Vagina (tissue), 2 donors: ENCODE data around the gene MAD1L1.

ENCODE experiments used
- CTCF ChIP-seq, 3 experiments: fragments of 450-650 bp in 2 of 3; fragments of 200-600 bp in 1 of 3; sonication (generic) in 1 of 3; IDR thresholded peaks; one replicate each; pipeline ENCODE4 v1.5.1; 2017 to 2019; ENCODE audit warnings: antibody characterized with exemption in 3 of 3, mild to moderate bottlenecking in 2 of 3, moderate library complexity in 2 of 3
- POLR2A ChIP-seq, 2 donors: fragments of 450-650 bp; IDR thresholded peaks; one replicate each; pipeline ENCODE4 v1.6.1; 2017; ENCODE audit warnings: antibody characterized with exemption in 2 of 2, mild to moderate bottlenecking in 2 of 2, moderate library complexity in 2 of 2
- POLR2AphosphoS5 ChIP-seq, 2 donors: sonication (generic); formaldehyde crosslinking; IDR thresholded peaks; one replicate each; pipeline ENCODE4 v1.9.0; 2017; ENCODE audit warnings: antibody characterized with exemption in 2 of 2, mild to moderate bottlenecking in 2 of 2, low read depth in 1 of 2; ENCODE audit not compliant: insufficient read depth in 1 of 2

- TF ChIP-seq CTCF (IDR thresholded peaks at IDR 0.05): no peak
- TF ChIP-seq POLR2A (IDR thresholded peaks at IDR 0.05): no peak
- no peak for TF ChIP-seq POLR2AphosphoS5 (IDR thresholded peaks at IDR 0.05; ENCODE audit: insufficient read depth in 1 of 2, low read depth in 1 of 2)
These were observed 229.9 kb downstream of the MAD1L1 start for GRCh38 chr7:2002561-2003450.
